ENCODE results near the gene CPSF2. TPM values are rescaled to one million over a fixed set of nuclear protein-coding genes. Genes with fewer than 3 reads are reported as not detected.

Gene CPSF2
- total and polyA plus RNA-seq, 4 donors: 9.6 to 19.4 (median 14.2) TPM

- no peak for DNase-seq (ENCODE audit: low spot score)
- no peak for TF ChIP-seq FOXA2 (IDR thresholded peaks at IDR 0.05)
- TF ChIP-seq, protein P1, sequence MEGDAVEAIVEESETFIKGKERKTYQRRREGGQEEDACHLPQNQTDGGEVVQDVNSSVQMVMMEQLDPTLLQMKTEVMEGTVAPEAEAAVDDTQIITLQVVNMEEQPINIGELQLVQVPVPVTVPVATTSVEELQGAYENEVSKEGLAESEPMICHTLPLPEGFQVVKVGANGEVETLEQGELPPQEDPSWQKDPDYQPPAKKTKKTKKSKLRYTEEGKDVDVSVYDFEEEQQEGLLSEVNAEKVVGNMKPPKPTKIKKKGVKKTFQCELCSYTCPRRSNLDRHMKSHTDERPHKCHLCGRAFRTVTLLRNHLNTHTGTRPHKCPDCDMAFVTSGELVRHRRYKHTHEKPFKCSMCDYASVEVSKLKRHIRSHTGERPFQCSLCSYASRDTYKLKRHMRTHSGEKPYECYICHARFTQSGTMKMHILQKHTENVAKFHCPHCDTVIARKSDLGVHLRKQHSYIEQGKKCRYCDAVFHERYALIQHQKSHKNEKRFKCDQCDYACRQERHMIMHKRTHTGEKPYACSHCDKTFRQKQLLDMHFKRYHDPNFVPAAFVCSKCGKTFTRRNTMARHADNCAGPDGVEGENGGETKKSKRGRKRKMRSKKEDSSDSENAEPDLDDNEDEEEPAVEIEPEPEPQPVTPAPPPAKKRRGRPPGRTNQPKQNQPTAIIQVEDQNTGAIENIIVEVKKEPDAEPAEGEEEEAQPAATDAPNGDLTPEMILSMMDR (IDR thresholded peaks at IDR 0.05; ENCODE audit: low read depth, low read length, missing input control): peak; percentile 17
- peak; percentile 51 to 71 for TF ChIP-seq RAD21 (IDR thresholded peaks at IDR 0.05)
- no peak for TF ChIP-seq GABPA (IDR thresholded peaks at IDR 0.05 in 1 of 2, conservative IDR thresholded peaks at IDR 0.05 in 1 of 2)
- TF ChIP-seq JUND (IDR thresholded peaks at IDR 0.05): no peak
- H3K4me3 ChIP-seq (ENCODE audit: low read depth in 1 of 3, low read length in 3 of 3): no peak overlapping the region
- 81% methylated on average over 1 of the region's 1 CpG for WGBS
- no peaks in the 10 kb centered on the region for H3K4me1 ChIP-seq (ENCODE audit: control insufficient read depth in 4 of 4, insufficient read depth in 4 of 4, low read length in 3 of 4)
- H3K9me3 ChIP-seq (ENCODE audit: control insufficient read depth in 4 of 4, low read length in 3 of 4): no peaks in the 10 kb centered on the region
- H3K9ac ChIP-seq (ENCODE audit: low read depth in 1 of 2, low read length in 2 of 2): no peak overlapping the region
- H3K27ac ChIP-seq (ENCODE audit: low read depth in 1 of 2, low read length in 2 of 2): no peak overlapping the region
- H3K27me3 ChIP-seq (ENCODE audit: control insufficient read depth in 4 of 4, insufficient read depth in 4 of 4, low read length in 3 of 4): no peaks in the 10 kb centered on the region
- peaks cover 11 to 36% (median 23%) of the 10 kb centered on the region in 4 donors for H3K36me3 ChIP-seq (ENCODE audit: control insufficient read depth in 4 of 4, insufficient read depth in 3 of 4, low read depth in 1 of 4, low read length in 3 of 4)
Measured at GRCh38 chr14:92135269-92135668, 13.5 kb downstream of the CPSF2 start.

GRCh38 chr14:92143309-92143708, 21.5 kb downstream of the CPSF2 start:
- Histone ChIP-seq H3K27me3 (ENCODE audit: control insufficient read depth in 4 of 4, insufficient read depth in 4 of 4, low read length in 3 of 4) (no peaks in the 10 kb centered on the region), H3K4me1 (ENCODE audit: control insufficient read depth in 4 of 4, insufficient read depth in 4 of 4, low read length in 3 of 4) (no peaks in the 10 kb centered on the region), H3K9me3 (ENCODE audit: control insufficient read depth in 4 of 4, low read length in 3 of 4) (no peaks in the 10 kb centered on the region), H3K27ac (ENCODE audit: low read depth in 1 of 2, low read length in 2 of 2) (no peak overlapping the region), H3K4me3 (ENCODE audit: low read depth in 1 of 3, low read length in 3 of 3) (no peak overlapping the region), H3K36me3 (ENCODE audit: control insufficient read depth in 4 of 4, insufficient read depth in 3 of 4, low read depth in 1 of 4, low read length in 3 of 4) (peaks cover 7 to 47% (median 45%) of the 10 kb centered on the region in 4 donors), H3K9ac (ENCODE audit: low read depth in 1 of 2, low read length in 2 of 2) (no peak overlapping the region)
- DNase-seq (ENCODE audit: low spot score): no peak
- 87% methylated on average over 4 of the region's 4 CpGs for WGBS
- no peak for TF ChIP-seq YY1 (IDR thresholded peaks at IDR 0.05)
- TF ChIP-seq HNF4A (conservative IDR thresholded peaks at IDR 0.05): no peak
- TF ChIP-seq JUND (IDR thresholded peaks at IDR 0.05): no peak
- no peak for TF ChIP-seq MAX (IDR thresholded peaks at IDR 0.05)
- TF ChIP-seq RXRA (IDR thresholded peaks at IDR 0.05): no peak
- TF ChIP-seq, protein P2, sequence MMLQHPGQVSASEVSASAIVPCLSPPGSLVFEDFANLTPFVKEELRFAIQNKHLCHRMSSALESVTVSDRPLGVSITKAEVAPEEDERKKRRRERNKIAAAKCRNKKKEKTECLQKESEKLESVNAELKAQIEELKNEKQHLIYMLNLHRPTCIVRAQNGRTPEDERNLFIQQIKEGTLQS (IDR thresholded peaks at IDR 0.05): no peak
- TF ChIP-seq FOXA1 (IDR thresholded peaks at IDR 0.05): no peak
- TF ChIP-seq, protein P3, sequence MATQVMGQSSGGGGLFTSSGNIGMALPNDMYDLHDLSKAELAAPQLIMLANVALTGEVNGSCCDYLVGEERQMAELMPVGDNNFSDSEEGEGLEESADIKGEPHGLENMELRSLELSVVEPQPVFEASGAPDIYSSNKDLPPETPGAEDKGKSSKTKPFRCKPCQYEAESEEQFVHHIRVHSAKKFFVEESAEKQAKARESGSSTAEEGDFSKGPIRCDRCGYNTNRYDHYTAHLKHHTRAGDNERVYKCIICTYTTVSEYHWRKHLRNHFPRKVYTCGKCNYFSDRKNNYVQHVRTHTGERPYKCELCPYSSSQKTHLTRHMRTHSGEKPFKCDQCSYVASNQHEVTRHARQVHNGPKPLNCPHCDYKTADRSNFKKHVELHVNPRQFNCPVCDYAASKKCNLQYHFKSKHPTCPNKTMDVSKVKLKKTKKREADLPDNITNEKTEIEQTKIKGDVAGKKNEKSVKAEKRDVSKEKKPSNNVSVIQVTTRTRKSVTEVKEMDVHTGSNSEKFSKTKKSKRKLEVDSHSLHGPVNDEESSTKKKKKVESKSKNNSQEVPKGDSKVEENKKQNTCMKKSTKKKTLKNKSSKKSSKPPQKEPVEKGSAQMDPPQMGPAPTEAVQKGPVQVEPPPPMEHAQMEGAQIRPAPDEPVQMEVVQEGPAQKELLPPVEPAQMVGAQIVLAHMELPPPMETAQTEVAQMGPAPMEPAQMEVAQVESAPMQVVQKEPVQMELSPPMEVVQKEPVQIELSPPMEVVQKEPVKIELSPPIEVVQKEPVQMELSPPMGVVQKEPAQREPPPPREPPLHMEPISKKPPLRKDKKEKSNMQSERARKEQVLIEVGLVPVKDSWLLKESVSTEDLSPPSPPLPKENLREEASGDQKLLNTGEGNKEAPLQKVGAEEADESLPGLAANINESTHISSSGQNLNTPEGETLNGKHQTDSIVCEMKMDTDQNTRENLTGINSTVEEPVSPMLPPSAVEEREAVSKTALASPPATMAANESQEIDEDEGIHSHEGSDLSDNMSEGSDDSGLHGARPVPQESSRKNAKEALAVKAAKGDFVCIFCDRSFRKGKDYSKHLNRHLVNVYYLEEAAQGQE (IDR thresholded peaks at IDR 0.05): no peak
- TF ChIP-seq TAF1 (conservative IDR thresholded peaks at IDR 0.05): no peak
- TF ChIP-seq, protein P4, sequence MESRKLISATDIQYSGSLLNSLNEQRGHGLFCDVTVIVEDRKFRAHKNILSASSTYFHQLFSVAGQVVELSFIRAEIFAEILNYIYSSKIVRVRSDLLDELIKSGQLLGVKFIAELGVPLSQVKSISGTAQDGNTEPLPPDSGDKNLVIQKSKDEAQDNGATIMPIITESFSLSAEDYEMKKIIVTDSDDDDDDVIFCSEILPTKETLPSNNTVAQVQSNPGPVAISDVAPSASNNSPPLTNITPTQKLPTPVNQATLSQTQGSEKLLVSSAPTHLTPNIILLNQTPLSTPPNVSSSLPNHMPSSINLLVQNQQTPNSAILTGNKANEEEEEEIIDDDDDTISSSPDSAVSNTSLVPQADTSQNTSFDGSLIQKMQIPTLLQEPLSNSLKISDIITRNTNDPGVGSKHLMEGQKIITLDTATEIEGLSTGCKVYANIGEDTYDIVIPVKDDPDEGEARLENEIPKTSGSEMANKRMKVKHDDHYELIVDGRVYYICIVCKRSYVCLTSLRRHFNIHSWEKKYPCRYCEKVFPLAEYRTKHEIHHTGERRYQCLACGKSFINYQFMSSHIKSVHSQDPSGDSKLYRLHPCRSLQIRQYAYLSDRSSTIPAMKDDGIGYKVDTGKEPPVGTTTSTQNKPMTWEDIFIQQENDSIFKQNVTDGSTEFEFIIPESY (IDR thresholded peaks at IDR 0.05): no peak
- TF ChIP-seq EGR1 (IDR thresholded peaks at IDR 0.05; ENCODE audit: low read depth in 2 of 2): no peak
- no peak for TF ChIP-seq HNF4G (IDR thresholded peaks at IDR 0.05)
